ENCODE measurements around the gene BCL11A.

BCL11A gene

GRCh38 chr2:60476206-60476954 is 77.1 kb downstream of the BCL11A start:
- TF ChIP-seq GLIS3 (CRISPR knock-in tag; IDR thresholded peaks at IDR 0.05) (no peak), PPARA (CRISPR knock-in tag; IDR thresholded peaks at IDR 0.05; ENCODE audit: borderline replicate concordance) (no peak), CSRNP3 (CRISPR knock-in tag; IDR thresholded peaks at IDR 0.05) (no peak), ZNF8 (CRISPR knock-in tag; IDR thresholded peaks at IDR 0.05) (no peak), ISL1 (CRISPR knock-in tag; IDR thresholded peaks at IDR 0.05) (no peak), TOX (CRISPR knock-in tag; IDR thresholded peaks at IDR 0.05; ENCODE audit: borderline replicate concordance) (no peak), ZFP3 (CRISPR knock-in tag; IDR thresholded peaks at IDR 0.05) (no peak), ESRRG (CRISPR knock-in tag; IDR thresholded peaks at IDR 0.05) (no peak), PATZ1 (CRISPR knock-in tag; IDR thresholded peaks at IDR 0.05; ENCODE audit: borderline replicate concordance) (no peak)
- ATAC-seq: no peak

GRCh38 chr2:60475123-60475830 is 78.2 kb downstream of the BCL11A start:
- ATAC-seq: no peak
- TF ChIP-seq ZC3H10 (CRISPR knock-in tag; IDR thresholded peaks at IDR 0.05): no peak
- no peak for TF ChIP-seq RARB (CRISPR knock-in tag; IDR thresholded peaks at IDR 0.05)
- no peak for TF ChIP-seq TOX (CRISPR knock-in tag; IDR thresholded peaks at IDR 0.05; ENCODE audit: borderline replicate concordance)

- no peak for TF ChIP-seq ARNTL (CRISPR knock-in tag; IDR thresholded peaks at IDR 0.05; ENCODE audit: borderline replicate concordance, low read depth)
- TF ChIP-seq CSDC2 (CRISPR knock-in tag; IDR thresholded peaks at IDR 0.05): no peak
- TF ChIP-seq POU6F1 (CRISPR knock-in tag; IDR thresholded peaks at IDR 0.05; ENCODE audit: borderline replicate concordance, low read depth): no peak
- no peak for TF ChIP-seq GLIS3 (CRISPR knock-in tag; IDR thresholded peaks at IDR 0.05)
- TF ChIP-seq CSRNP3 (CRISPR knock-in tag; IDR thresholded peaks at IDR 0.05): no peak
- TF ChIP-seq ZNF8 (CRISPR knock-in tag; IDR thresholded peaks at IDR 0.05): no peak
- no peak for TF ChIP-seq ZNF70 (CRISPR knock-in tag; IDR thresholded peaks at IDR 0.05)
- no peak for TF ChIP-seq CREB5 (CRISPR knock-in tag; IDR thresholded peaks at IDR 0.05; ENCODE audit: low read depth)
- no peak for TF ChIP-seq PATZ1 (CRISPR knock-in tag; IDR thresholded peaks at IDR 0.05; ENCODE audit: borderline replicate concordance)
- TF ChIP-seq PPARA (CRISPR knock-in tag; IDR thresholded peaks at IDR 0.05; ENCODE audit: borderline replicate concordance): no peak
- no peak for TF ChIP-seq ZFP3 (CRISPR knock-in tag; IDR thresholded peaks at IDR 0.05)
- TF ChIP-seq ZC3H10 (CRISPR knock-in tag; IDR thresholded peaks at IDR 0.05): no peak
- TF ChIP-seq OSR1 (CRISPR knock-in tag; IDR thresholded peaks at IDR 0.05): no peak
- no peak for TF ChIP-seq TOX (CRISPR knock-in tag; IDR thresholded peaks at IDR 0.05; ENCODE audit: borderline replicate concordance)
- TF ChIP-seq ISL1 (CRISPR knock-in tag; IDR thresholded peaks at IDR 0.05): no peak
- no peak for TF ChIP-seq ZNF565 (CRISPR knock-in tag; conservative IDR thresholded peaks at IDR 0.05; ENCODE audit: low read depth)
- TF ChIP-seq BACH2 (CRISPR knock-in tag; IDR thresholded peaks at IDR 0.05; ENCODE audit: borderline replicate concordance): no peak
- ATAC-seq: no peak
Observed at GRCh38 chr2:60474301-60474700, 79.2 kb downstream of the BCL11A start.

Measured in SK-N-SH treated with all-trans-retinoic acid at 6 μM for 48 hours (cell line).